GM06990 (cell line): Measurements from ENCODE around the gene SHMT2.

Experiments
- DNase-seq: peaks from one replicate; pipeline ENCODE4 v3.0.0-alpha.2; 2011; ENCODE audit not compliant: insufficient read length; ENCODE audit errors: extremely low read depth
- H3K27me3 ChIP-seq: replicated peaks from 2 replicates; pipeline ENCODE4 v1.6.0; 2011; ENCODE audit warnings: low read length; ENCODE audit not compliant: control insufficient read depth, insufficient read depth
- H3K36me3 ChIP-seq: 2 replicates; pipeline ENCODE4 v1.5.1; 2011; ENCODE audit warnings: low read length; ENCODE audit not compliant: control insufficient read depth, insufficient read depth
- H3K4me3 ChIP-seq: replicated peaks from 2 replicates; pipeline ENCODE4 v1.5.1; 2011; ENCODE audit warnings: low read depth, mild to moderate bottlenecking, control low read depth, low read length
- CTCF ChIP-seq: IDR thresholded peaks from 2 replicates; pipeline ENCODE4 v1.5.1; 2011; ENCODE audit warnings: low read length, control low read depth, mild to moderate bottlenecking, inconsistent platforms; ENCODE audit not compliant: insufficient read depth, poor library complexity, severe bottlenecking

The SHMT2 gene

GRCh38 chr12:57209916-57210315 lies 19.6 kb upstream of the SHMT2 start:
- Histone ChIP-seq H3K36me3 (no peaks in the 10 kb centered on the region), H3K27me3 (peaks cover 1% of the 10 kb centered on the region), H3K4me3 (no peak overlapping the region)
- DNase-seq: no peak
- TF ChIP-seq CTCF: no peak

GRCh38 chr12:57210461-57210860 lies 19.1 kb upstream of the SHMT2 start:
- no peak for DNase-seq
- TF ChIP-seq CTCF: no peak
- no peak overlapping the region for H3K4me3 ChIP-seq
- peaks cover 2% of the 10 kb centered on the region for H3K27me3 ChIP-seq
- no peaks in the 10 kb centered on the region for H3K36me3 ChIP-seq

GRCh38 chr12:57210926-57211692 lies 18.4 kb upstream of the SHMT2 start:
- no peak for DNase-seq

GRCh38 chr12:57211791-57212700 lies 17.5 kb upstream of the SHMT2 start:
- DNase-seq: no peak
- H3K27me3 ChIP-seq: peaks cover 3% of the 10 kb centered on the region
- no peak overlapping the region for H3K4me3 ChIP-seq
- no peaks in the 10 kb centered on the region for H3K36me3 ChIP-seq
- TF ChIP-seq CTCF: no peak

More at GRCh38 chr12:57210926-57211692, 18.4 kb upstream of the SHMT2 start:
- peaks cover 3% of the 10 kb centered on the region for H3K27me3 ChIP-seq
- no peaks in the 10 kb centered on the region for H3K36me3 ChIP-seq
- TF ChIP-seq CTCF: no peak
- H3K4me3 ChIP-seq: no peak overlapping the region

GRCh38 chr12:57212701-57213057 lies 16.8 kb upstream of the SHMT2 start:
- H3K4me3 ChIP-seq: no peak overlapping the region
- DNase-seq: no peak
- H3K27me3 ChIP-seq: peaks cover 5% of the 10 kb centered on the region
- H3K36me3 ChIP-seq: no peaks in the 10 kb centered on the region
- TF ChIP-seq CTCF: no peak
